Omental fat pad (tissue), 4 donors: ENCODE results near the gene CBLN3. TPM values are rescaled to one million over a fixed set of nuclear protein-coding genes. Genes with fewer than 3 reads are reported as not detected.
A peak's percentile ranks its signal among the peaks of the same experiment; 100 is the strongest.

Experiments used
- ATAC-seq: fragments of 150-250 bp; one replicate; pipeline ENCODE4 v1.9.1; 2016; ENCODE audit warnings: mild to moderate bottlenecking, moderate library complexity; ENCODE audit not compliant: low FRiP score
- DNase-seq: peaks from one replicate; pipeline ENCODE4 v3.0.0-alpha.2; 2019; ENCODE audit warnings: low spot score
- total RNA-seq, 4 donors: library from RNA; depleted of rRNA; stranded (reverse); fragments of >200 nt; gene quantifications; one replicate each; pipeline ENCODE4 v1.1.0, GENCODE V29; 2016
- TF ChIP-seq, protein P1 (sequence below), 3 donors: fragments of 450-650 bp; IDR thresholded peaks; one replicate each; pipeline ENCODE4 v1.5.1; 2016 to 2017; ENCODE audit warnings: antibody characterized with exemption in 3 of 3, mild to moderate bottlenecking in 3 of 3, moderate library complexity in 2 of 3

The CBLN3 gene
- total RNA-seq, 4 donors from 2014 or later = 1.2 to 4.4 (median 2.8) TPM

DNA sequence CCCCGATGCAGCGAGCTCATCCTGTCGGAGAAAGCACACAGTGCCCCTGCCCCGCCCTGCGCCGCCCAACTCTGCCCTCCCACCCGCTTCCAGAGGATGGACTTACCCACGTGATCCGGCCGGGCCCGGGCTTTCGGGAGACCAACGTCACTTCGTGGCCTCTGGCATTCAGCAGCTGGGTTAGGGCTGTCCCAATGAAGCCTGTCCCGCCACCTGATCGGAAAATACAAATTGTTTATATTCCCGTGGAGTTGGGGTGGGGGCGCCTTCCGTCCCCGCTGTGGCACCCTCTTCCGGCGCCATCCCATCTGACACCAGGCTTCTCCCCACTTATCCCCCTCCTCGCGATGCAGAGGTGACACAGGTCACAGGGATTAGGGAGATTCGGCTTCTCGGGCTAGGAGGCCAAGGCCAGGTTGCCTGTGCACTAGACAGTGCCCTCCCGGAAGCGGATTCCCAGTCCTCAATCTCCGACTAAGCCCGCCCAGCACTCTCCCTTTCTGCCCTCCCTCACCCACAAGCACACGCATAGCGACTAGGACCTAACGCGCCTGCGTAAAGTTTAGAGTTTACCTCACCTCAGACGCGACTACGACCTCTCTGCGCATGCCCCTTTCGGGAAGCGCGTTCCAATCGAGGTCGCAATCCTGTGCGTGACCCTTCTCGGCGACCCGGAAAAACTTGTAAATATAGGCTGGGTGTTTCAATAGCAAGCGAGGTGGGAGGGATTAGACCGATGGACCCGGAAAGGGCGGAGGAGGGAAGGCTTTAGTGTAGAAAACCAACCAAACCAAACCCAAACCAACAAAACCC is 13.0 kb upstream of the CBLN3 start, which contains the start of gene SDR39U1:
SDR39U1 (minus strand) TSS at position 537 of the 813 bp plus-strand sequence; CDS start at position 530, 7 bp downstream.
- DNase-seq = peak; percentile 82
- ATAC-seq = peak; percentile 97
- TF ChIP-seq, protein P1, sequence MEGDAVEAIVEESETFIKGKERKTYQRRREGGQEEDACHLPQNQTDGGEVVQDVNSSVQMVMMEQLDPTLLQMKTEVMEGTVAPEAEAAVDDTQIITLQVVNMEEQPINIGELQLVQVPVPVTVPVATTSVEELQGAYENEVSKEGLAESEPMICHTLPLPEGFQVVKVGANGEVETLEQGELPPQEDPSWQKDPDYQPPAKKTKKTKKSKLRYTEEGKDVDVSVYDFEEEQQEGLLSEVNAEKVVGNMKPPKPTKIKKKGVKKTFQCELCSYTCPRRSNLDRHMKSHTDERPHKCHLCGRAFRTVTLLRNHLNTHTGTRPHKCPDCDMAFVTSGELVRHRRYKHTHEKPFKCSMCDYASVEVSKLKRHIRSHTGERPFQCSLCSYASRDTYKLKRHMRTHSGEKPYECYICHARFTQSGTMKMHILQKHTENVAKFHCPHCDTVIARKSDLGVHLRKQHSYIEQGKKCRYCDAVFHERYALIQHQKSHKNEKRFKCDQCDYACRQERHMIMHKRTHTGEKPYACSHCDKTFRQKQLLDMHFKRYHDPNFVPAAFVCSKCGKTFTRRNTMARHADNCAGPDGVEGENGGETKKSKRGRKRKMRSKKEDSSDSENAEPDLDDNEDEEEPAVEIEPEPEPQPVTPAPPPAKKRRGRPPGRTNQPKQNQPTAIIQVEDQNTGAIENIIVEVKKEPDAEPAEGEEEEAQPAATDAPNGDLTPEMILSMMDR (IDR thresholded peaks at IDR 0.05) = no peak

DNA sequence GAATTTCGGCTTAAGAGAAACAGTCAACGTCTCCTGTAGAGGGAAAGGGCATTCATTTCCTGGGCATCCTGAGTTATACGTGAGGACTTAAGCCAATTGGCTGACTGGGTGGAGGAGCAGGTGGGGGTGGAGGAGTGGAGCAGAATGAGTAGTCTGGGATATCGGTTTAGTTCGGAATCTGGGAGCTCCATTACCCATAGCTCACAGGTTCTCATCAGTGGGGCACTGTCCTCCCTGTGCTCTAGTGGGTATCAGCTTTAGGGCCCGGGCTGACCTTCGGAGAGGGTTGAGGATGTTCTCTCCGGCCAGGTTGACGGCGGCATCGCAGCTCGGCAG is 12.4 kb upstream of the CBLN3 start:
- DNase-seq (no peak), ATAC-seq (peak; percentile 34)
- TF ChIP-seq, protein P1 (IDR thresholded peaks at IDR 0.05) = no peak

DNA sequence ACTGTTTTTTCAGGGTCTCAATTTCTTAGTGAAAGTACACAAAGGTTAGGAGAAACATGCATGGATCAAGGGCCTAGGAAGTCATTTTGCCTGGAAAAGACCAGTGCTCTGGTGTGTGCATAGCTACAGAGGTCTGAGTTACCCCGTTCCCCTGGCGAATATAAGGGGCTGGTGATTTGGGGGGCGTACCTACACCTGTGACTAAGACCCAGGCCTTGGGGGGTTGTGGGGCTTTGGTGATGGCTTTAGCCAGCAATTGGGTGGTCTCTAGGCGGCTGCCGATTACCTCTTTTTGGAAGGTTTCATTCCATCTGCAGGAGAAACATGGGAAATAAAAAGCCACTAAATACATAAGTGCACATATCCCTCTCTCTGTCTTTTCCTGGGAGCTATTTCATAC is 12.0 kb upstream of the CBLN3 start:
- ATAC-seq = no peak
- no peak for DNase-seq
- TF ChIP-seq, protein P1 (IDR thresholded peaks at IDR 0.05) = no peak

DNA sequence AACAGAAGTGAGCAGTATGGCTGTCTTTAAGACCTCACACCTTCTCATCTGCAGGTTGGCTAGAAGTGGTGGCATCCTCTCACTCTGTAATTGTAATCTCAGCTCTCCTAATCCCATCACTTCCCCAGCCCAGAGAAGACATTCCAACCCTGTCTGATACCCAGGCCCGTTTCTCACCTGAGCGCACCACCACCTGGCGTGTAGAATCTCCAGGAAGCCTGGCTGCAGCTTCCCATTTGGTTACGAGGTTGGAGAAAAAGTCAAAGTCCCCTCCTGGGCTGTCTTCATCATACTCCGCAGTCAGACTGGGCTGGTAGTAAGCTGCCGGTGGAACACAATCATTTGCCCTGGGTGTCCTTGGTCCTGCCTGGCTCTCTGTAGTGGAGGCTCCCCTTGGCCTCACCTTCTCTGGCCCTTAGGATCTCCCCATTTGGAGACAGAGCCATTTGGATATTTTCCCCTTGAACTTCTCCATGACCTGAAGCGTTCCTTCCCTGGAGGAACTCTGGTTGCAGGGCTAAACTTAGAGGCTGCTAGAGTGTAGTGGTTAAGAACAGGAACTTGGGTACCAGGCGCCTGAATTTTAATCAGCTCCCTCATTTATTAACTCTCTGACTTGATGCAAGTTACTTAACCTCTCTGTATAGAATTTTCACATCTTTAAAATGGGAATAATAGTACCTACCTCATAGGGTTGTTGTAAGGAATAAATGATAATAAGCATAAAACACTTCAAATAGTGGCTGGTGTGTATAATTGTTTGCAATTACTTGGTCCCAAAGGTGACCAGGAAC is 11.3 kb upstream of the CBLN3 start:
- TF ChIP-seq, protein P1 (IDR thresholded peaks at IDR 0.05) = no peak
- no peak for DNase-seq
- ATAC-seq = no peak

DNA sequence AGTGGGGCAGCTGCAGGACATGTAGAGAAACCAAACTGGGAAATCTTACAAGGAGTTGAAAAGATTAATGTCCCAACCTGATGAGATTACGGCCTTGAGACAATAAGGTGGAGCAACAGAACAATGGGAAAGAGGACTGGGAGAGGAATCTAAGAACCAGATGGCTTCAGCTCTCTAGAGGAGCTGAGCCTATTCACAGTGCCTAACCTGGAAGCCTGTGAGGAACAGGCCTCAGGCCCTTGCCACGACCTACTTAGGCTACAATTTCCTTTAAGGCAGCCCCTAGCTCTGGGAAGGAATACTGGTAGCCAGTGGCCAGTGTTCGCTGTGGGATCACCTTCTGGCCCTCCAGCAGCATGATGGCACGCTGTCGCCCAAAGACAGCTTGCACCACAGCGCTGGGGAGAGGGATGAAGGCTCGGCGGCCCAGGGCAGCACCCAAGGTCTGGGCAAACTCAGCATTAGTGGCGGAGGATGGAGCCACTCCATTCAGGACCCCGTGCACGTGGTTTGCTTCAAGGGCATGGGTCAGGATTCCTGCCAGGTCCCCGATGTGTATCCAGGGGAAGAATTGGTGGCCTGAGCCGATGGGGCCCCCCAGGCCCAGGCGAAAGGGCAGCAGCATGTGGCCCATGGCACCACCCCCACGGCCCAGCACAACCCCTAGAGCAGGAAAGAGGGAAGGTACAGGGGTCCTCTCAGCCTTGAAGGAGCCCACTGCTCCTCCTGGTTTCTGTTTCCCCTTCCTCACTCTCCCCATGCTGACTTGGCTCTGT is 10.6 kb upstream of the CBLN3 start:
- ATAC-seq (no peak), DNase-seq (no peak)
- TF ChIP-seq, protein P1 (IDR thresholded peaks at IDR 0.05) = no peak

DNA sequence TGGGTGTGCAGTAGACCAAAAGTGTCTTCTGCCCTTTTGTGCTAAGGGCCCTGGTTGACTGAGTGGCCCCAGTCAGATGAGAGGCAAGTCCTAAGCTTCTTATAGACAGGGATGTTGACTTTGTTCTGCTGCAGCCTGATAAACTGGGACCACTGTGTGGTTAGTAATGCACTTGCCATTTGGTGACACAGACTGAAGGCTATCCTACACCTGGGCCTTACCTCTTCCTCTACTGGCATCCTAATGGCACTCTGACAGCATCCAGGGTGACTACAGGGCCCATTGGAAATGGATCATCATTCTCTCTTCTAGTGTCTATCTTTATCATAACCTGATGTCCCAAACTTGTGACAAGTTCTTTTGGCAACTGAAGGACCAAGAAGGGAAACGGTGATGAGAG is 9.8 kb upstream of the CBLN3 start:
- no peak for ATAC-seq
- DNase-seq = no peak
- TF ChIP-seq, protein P1 (IDR thresholded peaks at IDR 0.05) = no peak
